Measurements from ENCODE around the gene ZNF419.
"Not testable (repeated sequence)": the region's sequence is repeated elsewhere in the genome, so short reads cannot be mapped to it uniquely, and the experiment has no call there.

ZNF419 gene

DNA sequence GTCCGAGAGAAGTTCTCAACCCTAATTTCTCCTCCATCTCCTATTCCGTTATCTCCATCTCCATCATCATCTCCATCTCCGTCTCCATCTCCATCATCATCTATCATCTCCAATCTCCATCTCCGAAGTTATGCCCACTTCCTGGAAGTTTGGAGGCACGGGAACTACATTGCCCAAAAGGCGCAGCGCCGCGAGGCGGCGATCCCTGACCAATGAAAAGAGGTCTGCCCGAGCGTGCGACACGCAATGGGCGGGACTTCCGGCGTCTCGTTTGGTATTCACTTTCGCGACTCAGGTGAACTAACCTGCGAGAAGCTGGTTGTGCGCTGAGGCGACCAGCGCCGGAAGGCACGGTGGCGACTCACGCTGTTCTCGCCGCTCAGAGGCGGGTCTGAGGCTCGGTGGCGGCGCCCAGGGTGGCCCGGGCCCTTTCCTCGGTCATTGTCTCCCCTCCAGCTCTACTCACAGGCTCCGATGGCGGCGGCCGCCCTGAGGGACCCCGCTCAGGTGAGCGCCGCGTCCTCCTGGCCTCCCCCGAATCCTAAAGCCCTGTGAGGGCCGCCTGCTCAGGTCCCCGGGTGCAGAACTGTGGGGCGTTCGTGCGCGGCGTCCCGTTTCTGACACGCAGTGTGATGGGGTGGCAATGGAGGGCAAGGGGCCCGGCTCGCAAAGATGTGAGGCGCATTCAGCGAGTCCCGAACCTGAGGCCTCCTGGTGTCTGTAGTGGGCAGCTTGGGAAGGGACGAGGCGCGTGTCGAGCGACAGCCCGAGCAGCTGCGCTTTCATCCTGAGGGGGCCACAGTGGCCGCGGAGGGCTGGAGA lies at the start of gene ZNF419:
TSS of gene ZNF419 (plus strand) at position 274 of the 822 bp plus-strand sequence. CDS start at position 475, 201 bp downstream.
- DNase-seq, result peak; percentile 23 to 93 (median 78)

DNA sequence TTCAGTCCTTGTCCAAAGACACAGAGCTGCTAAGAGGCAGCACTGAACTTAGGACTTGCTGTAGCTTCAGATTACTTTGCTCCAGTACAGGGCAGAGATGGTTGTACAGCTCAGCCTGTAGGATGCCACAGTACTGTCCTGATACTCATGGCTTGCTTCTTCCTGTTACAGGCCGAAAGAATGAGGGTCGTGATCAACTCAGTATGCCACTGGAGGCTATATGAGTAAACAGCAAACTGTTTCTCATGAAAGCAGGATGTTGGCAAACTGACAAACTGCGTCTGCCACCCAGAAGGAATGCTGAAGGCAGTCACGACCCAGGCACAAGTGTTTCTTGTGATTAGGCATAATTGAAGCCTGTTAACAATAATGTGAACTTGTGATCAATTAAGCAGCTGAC lies 49.6 kb upstream of the ZNF419 start:
- DNase-seq, result no peak

- no peak for DNase-seq
Measured at GRCh38 chr19:57438925-57439324, 48.6 kb upstream of the ZNF419 start.

DNA sequence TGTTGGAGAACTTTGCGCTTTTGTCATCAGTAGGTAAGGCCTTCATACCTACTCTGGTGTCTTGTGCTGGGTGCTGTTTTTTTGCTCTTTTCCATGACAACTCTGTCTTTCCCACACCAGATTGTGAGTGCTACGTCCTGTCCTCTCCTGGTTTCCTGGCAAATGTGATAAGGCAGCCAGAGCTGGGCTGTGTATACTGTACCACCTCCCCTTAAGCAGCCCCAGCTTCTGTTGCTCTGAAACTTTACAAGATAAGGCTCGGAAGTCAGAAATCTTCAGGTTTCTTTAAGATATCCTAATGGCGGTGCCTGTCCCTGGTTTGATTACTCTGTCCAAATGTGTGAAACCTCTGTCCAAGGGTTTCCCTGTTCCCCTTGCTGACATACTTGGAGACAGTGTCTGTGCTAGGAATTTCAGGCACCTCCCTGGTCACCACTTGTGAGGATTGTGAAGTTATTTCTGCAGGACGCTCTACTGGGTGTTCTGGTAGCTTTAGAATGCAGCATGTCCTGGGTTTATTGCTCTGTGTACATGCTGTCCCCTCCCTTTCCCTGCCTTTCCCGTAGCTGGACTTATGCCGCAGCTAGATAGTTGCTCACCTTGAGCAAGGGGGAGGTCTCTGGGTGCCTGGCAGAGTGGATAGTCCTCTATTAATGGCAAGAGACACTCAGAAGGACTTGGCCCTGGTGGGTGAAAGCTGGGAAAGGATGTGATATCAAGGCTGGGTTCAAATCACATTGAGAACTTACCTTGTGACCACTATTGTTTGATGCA lies 45.4 kb upstream of the ZNF419 start:
- DNase-seq, result no peak

DNA sequence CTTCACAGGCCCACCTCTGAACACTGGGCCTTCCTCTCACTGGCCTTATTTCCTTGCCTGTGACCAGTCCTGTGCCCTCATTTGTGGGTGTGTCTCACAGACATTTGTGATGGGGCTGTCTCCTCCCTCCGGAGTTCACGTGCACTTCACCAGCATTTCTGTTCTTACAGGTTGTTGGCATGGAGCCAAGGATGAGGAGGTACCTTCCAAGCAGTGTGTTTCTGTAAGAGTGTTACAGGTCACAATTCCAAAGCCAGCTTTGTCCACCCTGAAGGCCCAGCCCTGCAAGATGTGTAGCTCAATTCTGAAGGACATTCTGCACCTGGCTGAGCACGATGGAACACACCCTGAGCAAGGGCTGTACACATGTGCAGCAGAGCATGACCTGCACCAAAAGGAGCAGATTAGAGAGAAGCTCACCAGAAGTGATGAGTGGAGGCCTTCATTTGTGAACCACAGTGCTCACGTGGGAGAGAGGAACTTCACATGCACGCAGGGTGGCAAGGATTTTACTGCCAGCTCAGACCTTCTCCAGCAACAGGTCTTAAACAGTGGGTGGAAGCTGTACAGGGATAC lies 44.3 kb upstream of the ZNF419 start:
- no peak for DNase-seq

DNA sequence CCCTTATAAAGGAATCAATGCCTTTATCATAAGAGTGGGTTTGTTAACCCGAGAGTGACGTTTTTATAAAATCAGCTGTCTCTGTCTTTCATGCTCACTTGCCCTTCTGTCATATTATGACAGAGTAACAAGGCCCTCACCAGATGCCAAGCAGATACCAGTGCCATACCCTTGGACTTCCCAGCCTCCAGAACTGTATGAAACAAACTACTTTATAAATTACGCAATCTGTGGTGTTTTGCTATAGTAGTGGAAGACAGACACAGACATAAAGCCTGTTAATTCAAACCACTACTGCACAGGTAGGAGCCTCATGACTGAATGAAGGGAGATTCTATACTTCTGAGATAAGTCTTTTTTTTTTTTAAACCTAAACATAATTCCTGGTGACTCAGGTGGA lies 35.2 kb upstream of the ZNF419 start:
- no peak for DNase-seq

- no peak for DNase-seq
Measured at GRCh38 chr19:57465680-57466381, 21.7 kb upstream of the ZNF419 start.

- DNase-seq, result peak in 1 of 56 donors; percentile 1
Measured at GRCh38 chr19:57466489-57466888, 21.1 kb upstream of the ZNF419 start.

- DNase-seq, result no peak
Measured at GRCh38 chr19:57473646-57474045, 13.9 kb upstream of the ZNF419 start.

DNA sequence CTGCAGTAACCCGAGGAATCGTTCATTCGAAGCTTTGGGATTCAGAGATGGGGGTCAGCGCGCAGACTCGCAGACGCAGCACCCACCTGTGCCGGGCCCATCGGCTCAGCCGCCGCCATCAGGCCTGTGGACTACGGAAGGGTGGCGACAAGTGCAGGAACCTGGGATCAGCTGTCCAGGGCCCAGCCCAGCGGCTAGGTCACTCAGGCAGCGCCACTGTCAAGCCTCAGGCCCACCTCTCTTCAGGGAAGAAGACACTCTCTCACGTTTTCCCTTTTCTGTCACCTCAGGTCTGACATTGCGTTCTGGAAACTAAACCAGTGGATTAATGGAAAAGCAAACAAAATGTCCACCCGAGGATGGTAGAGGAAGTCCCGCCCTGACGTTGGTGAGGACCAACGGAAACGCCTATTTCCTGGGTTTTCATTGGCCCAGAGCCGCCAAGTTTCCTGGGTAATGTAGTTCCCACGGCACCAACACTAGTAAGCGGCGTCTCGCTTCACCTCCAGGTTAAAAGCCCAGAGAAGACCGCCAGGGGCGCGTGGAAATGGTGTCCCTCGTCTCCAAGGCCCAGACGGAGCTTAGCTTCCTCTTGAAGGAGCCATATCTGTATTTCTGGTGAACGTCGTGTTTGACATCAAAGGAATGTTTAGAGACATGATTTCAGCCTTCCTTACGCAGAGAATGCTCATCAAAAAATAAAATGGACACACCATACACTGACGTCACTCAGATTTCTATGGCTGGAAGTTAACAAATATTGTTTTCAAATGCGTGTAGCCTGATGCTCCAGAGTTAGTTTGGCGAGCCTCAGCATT lies 10.2 kb upstream of the ZNF419 start, which contains the start of gene ZNF772:
TSS of gene ZNF772 (minus strand) at position 376 of the 818 bp plus-strand sequence. CDS start at position 119, 257 bp downstream.
- DNase-seq, result peak; percentile 28 to 95 (median 85)

GRCh38 chr19:57488299-57488644 lies 722 bp downstream of the ZNF419 start:
- not testable (repeated sequence) for DNase-seq

DNA sequence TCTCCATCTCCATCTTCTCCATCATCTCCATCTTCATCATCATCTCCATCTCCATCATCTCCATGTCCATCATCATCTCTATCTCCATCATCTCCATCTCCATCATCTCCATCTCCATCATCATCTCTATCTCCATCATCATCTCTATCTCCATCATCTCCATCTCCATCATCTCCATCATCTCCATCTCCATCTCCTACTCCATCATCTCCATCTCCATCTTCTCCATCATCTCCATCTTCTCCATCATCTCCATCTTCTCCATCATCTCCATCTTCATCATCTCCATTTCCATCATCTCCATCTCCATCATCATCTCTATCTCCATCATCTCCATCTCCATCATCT lies 11.8 kb downstream of the ZNF419 start:
- not testable (repeated sequence) for DNase-seq

GRCh38 chr19:57499680-57500395 lies 12.3 kb downstream of the ZNF419 start, which contains the start of gene ZNF773:
ZNF773 (plus strand) TSS chr19:57499938; CDS start chr19:57500081, 143 bp downstream.
- DNase-seq, result peak in 55 of 56 donors; percentile 5 to 87 (median 65)

- DNase-seq, result not testable (repeated sequence)
Measured at GRCh38 chr19:57500400-57500799, 12.8 kb downstream of the ZNF419 start.

DNA sequence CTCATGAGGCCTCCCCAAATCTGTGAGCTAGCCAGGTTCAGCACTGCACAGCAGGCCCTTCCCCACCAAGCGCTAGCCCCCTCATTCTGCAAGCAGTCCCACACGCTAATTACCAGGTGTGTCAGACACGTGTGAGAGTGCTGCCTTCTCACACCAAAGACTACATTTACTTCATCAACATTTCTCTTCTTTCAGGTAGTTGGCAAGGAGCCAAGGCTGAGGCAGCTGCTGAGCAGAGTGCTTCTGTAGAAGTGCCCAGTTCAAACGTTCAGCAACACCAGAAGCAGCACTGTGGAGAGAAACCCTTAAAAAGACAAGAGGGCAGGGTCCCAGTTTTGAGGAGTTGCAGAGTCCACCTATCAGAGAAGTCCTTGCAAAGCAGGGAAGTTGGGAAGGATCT lies 18.6 kb downstream of the ZNF419 start:
- DNase-seq, result no peak

DNA sequence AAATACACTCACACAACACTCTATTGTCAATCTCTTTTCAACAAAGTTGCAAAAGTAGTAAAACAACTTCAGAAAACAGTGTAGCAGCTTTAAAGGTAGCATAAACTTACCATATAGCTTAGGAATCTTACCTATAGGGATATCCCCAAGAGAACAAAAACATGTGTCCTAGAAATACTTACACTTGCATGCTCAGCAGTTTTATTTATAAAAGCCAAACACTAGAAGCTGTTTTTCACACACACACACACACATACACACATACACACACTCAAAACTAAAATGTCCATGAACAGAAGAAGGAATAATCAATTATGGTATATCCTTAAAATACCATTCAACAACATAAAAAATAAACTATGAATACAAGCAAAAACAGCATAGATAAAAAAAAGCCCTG lies 23.9 kb downstream of the ZNF419 start:
- no peak for DNase-seq

- no peak for DNase-seq
Measured at GRCh38 chr19:57512845-57513244, 25.3 kb downstream of the ZNF419 start.

- DNase-seq, result peak in 1 of 56 donors; percentile 1
Measured at GRCh38 chr19:57515255-57515654, 27.7 kb downstream of the ZNF419 start.

GRCh38 chr19:57518021-57518420 lies 30.5 kb downstream of the ZNF419 start:
- not testable (repeated sequence) for DNase-seq

Data from amygdala (tissue), 56 donors.